Colonic mucosa (tissue), 4 donors: ENCODE measurements around the gene CST11. TPM values are rescaled to one million over a fixed set of nuclear protein-coding genes. Genes with fewer than 3 reads are reported as not detected.

Experiments
- DNase-seq: peaks from one replicate; pipeline ENCODE4 v3.0.0-alpha.2; 2020
- H3K27ac ChIP-seq: fragments of 200-600 bp; one replicate; pipeline ENCODE4 v1.8.0; 2021
- H3K27me3 ChIP-seq: fragments of 200-600 bp; one replicate; pipeline ENCODE4 v1.8.0; 2021
- H3K36me3 ChIP-seq: fragments of 200-600 bp; one replicate; pipeline ENCODE4 v1.8.0; 2021
- H3K4me1 ChIP-seq: fragments of 200-600 bp; one replicate; pipeline ENCODE4 v1.8.0; 2021; ENCODE audit warnings: mild to moderate bottlenecking
- H3K4me3 ChIP-seq: fragments of 200-600 bp; one replicate; pipeline ENCODE4 v1.8.0; 2021
- H3K9ac ChIP-seq, 2 donors: one replicate each; pipeline ENCODE4 v1.7.0; 2013; ENCODE audit warnings: control low read depth in 2 of 2, low read depth in 2 of 2, low read length in 2 of 2
- H3K9me3 ChIP-seq: fragments of 200-600 bp; one replicate; pipeline ENCODE4 v1.8.0; 2021
- CTCF ChIP-seq: fragments of 200-600 bp; IDR thresholded peaks from one replicate; pipeline ENCODE4 v1.8.0; 2022; ENCODE audit warnings: antibody characterized with exemption, mild to moderate bottlenecking
- intact Hi-C: fragments of 100-400 bp; cut with DNase I; formaldehyde crosslinking; loops from one replicate; pipeline ENCODE4 v1.14.1; 2022
- total RNA-seq, 2 donors: library from RNA; stranded (reverse); fragmentation: NEBNext Ultra II Directional in 1 of 2; extraction: Animal tissue kit (Norgen Biotek cat#: 25700) in 1 of 2; gene quantifications; one replicate each; pipeline ENCODE4 v1.2.1, GENCODE V29; 2021
- donor health status: healthy.
- donor health status: DM: no; HTN: no; CAD: no.
- donor health status: DM: no; HTN: no; CAD: no.

CST11 gene
- total RNA-seq, 2 donors from 2014 or later: not detected

- no peak for TF ChIP-seq CTCF
Observed at GRCh38 chr20:23453549-23454543, 1.2 kb upstream of the CST11 start.

GRCh38 chr20:23451956-23452487 lies 654 bp downstream of the CST11 start:
- Histone ChIP-seq H3K4me1 (no peaks in the 10 kb centered on the region), H3K27me3 (no peaks in the 10 kb centered on the region), H3K4me3 (no peak overlapping the region), H3K9ac (no peak overlapping the region), H3K27ac (no peak overlapping the region), H3K36me3 (no peaks in the 10 kb centered on the region), H3K9me3 (no peaks in the 10 kb centered on the region)
- intact Hi-C loops: no loop called here
- no peak for TF ChIP-seq CTCF
- DNase-seq: no peak

More at GRCh38 chr20:23453549-23454543, 1.2 kb upstream of the CST11 start:
- H3K4me3 ChIP-seq: no peak overlapping the region
- no peaks in the 10 kb centered on the region for H3K27me3 ChIP-seq
- intact Hi-C loops: no loop called here
- H3K27ac ChIP-seq: no peak overlapping the region
- H3K36me3 ChIP-seq: no peaks in the 10 kb centered on the region
- no peaks in the 10 kb centered on the region for H3K9me3 ChIP-seq
- no peak for DNase-seq
- no peak overlapping the region for H3K9ac ChIP-seq
- H3K4me1 ChIP-seq: no peaks in the 10 kb centered on the region

GRCh38 chr20:23450877-23451276 lies 1.8 kb downstream of the CST11 start:
- no peaks in the 10 kb centered on the region for H3K27me3 ChIP-seq
- no peaks in the 10 kb centered on the region for H3K9me3 ChIP-seq
- H3K36me3 ChIP-seq: no peaks in the 10 kb centered on the region
- no peak overlapping the region for H3K4me3 ChIP-seq
- no peak overlapping the region for H3K9ac ChIP-seq
- intact Hi-C loops: no loop called here
- H3K4me1 ChIP-seq: no peaks in the 10 kb centered on the region
- no peak overlapping the region for H3K27ac ChIP-seq
- no peak for TF ChIP-seq CTCF
- DNase-seq: no peak

- Histone ChIP-seq H3K27ac (no peak overlapping the region), H3K9ac (no peak overlapping the region), H3K9me3 (no peaks in the 10 kb centered on the region), H3K36me3 (no peaks in the 10 kb centered on the region), H3K4me3 (no peak overlapping the region), H3K4me1 (no peaks in the 10 kb centered on the region), H3K27me3 (no peaks in the 10 kb centered on the region)
- TF ChIP-seq CTCF: no peak
- DNase-seq: no peak
- intact Hi-C loops: loop anchor here (5.0 kb wide), 1 partner anchor 1117 kb away; no protein-coding TSS in a partner anchor
Observed at GRCh38 chr20:23449421-23449820, 3.3 kb downstream of the CST11 start.

- Histone ChIP-seq H3K27ac (no peak overlapping the region), H3K36me3 (no peaks in the 10 kb centered on the region), H3K9ac (no peak overlapping the region), H3K4me3 (no peak overlapping the region), H3K27me3 (no peaks in the 10 kb centered on the region), H3K4me1 (no peaks in the 10 kb centered on the region), H3K9me3 (no peaks in the 10 kb centered on the region)
- intact Hi-C loops: loop anchor here (5.0 kb wide), 1 partner anchor 1116 kb away; no protein-coding TSS in a partner anchor
- DNase-seq: no peak
- TF ChIP-seq CTCF: no peak
Observed at GRCh38 chr20:23448167-23448566, 4.5 kb downstream of the CST11 start.
